ENCODE results near the gene PPP1R14C.

DNA sequence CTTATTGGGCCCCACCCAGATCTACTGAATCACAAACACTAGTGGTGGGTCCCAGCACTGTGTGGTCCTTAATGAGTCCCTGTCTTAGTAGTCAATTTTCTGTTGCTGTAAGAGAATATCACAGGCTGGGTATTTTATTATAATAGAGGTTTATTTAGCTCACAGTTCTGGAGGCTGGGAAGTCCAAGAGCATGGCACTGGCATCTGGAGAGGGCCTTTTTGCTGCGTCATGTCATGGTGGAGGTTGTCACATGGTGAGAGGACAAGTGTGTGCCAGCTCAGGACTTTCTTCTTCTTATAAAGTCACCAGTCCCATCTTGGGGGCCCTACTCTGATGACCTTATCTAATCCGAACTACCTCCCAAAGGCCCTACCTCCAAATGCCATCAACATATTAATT is 105.0 kb downstream of the PPP1R14C start:
- TF ChIP-seq POLR2A (IDR thresholded peaks at IDR 0.05) = no peak
- TF ChIP-seq, protein P1, sequence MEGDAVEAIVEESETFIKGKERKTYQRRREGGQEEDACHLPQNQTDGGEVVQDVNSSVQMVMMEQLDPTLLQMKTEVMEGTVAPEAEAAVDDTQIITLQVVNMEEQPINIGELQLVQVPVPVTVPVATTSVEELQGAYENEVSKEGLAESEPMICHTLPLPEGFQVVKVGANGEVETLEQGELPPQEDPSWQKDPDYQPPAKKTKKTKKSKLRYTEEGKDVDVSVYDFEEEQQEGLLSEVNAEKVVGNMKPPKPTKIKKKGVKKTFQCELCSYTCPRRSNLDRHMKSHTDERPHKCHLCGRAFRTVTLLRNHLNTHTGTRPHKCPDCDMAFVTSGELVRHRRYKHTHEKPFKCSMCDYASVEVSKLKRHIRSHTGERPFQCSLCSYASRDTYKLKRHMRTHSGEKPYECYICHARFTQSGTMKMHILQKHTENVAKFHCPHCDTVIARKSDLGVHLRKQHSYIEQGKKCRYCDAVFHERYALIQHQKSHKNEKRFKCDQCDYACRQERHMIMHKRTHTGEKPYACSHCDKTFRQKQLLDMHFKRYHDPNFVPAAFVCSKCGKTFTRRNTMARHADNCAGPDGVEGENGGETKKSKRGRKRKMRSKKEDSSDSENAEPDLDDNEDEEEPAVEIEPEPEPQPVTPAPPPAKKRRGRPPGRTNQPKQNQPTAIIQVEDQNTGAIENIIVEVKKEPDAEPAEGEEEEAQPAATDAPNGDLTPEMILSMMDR (IDR thresholded peaks at IDR 0.05) = no peak

All from uterus (tissue), 2 donors.